ENCODE results near the gene CCL8. TPM values are rescaled to one million over a fixed set of nuclear protein-coding genes. Genes with fewer than 3 reads are reported as not detected.

The CCL8 gene
- total and polyA plus RNA-seq, 7 donors, result 0.03 to 0.42 (median 0.09) TPM; not detected in 4

- ATAC-seq (no peak), DNase-seq (no peak)
- Histone ChIP-seq H3K4me3 (no peak overlapping the region), H3K9me3 (no peaks in the 10 kb centered on the region), H3K36me3 (ENCODE audit: insufficient read depth in 1 of 2, low read depth in 1 of 2) (no peaks in the 10 kb centered on the region), H3K4me1 (no peaks in the 10 kb centered on the region), H3K27me3 (ENCODE audit: insufficient read depth in 3 of 3, low read length in 2 of 3) (peaks cover 0 to 16% (median 0%) of the 10 kb centered on the region in 3 donors), H3K27ac (no peak overlapping the region)
- no peak for TF ChIP-seq CTCF (IDR thresholded peaks at IDR 0.05)
- 76 to 81% (median 81%) methylated on average over 9 of the region's 9 CpGs for WGBS, 3 donors
- intact Hi-C loops (cut with DNase I), result no loop called here
These were observed 48.4 kb downstream of the CCL8 start for GRCh38 chr17:34367486-34368195.

GRCh38 chr17:34368196-34368945 lies 49.1 kb downstream of the CCL8 start:
- no peaks in the 10 kb centered on the region for H3K9me3 ChIP-seq
- WGBS, 3 donors, result 62 to 65% (median 65%) methylated on average over 9 of the region's 9 CpGs
- H3K27me3 ChIP-seq (ENCODE audit: insufficient read depth in 3 of 3, low read length in 2 of 3), result peaks cover 0 to 10% (median 0%) of the 10 kb centered on the region in 3 donors
- no peak for TF ChIP-seq CTCF (IDR thresholded peaks at IDR 0.05)
- no peaks in the 10 kb centered on the region for H3K36me3 ChIP-seq (ENCODE audit: insufficient read depth in 1 of 2, low read depth in 1 of 2)
- no peaks in the 10 kb centered on the region for H3K4me1 ChIP-seq
- no peak for DNase-seq
- no peak overlapping the region for H3K4me3 ChIP-seq
- H3K27ac ChIP-seq, result no peak overlapping the region
- no peak for ATAC-seq
- intact Hi-C loops (cut with DNase I), result no loop called here

GRCh38 chr17:34368946-34369500 lies 49.8 kb downstream of the CCL8 start:
- no peak overlapping the region for H3K27ac ChIP-seq
- intact Hi-C loops (cut with DNase I), result no loop called here
- DNase-seq (no peak), ATAC-seq (no peak)
- H3K4me1 ChIP-seq, result no peaks in the 10 kb centered on the region
- 48 to 52% (median 49%) methylated on average over 4 of the region's 4 CpGs for whole genome bisulfite sequencing, 3 donors
- no peaks in the 10 kb centered on the region for H3K36me3 ChIP-seq (ENCODE audit: insufficient read depth in 1 of 2, low read depth in 1 of 2)
- peaks cover 0 to 5% (median 0%) of the 10 kb centered on the region in 3 donors for H3K27me3 ChIP-seq (ENCODE audit: insufficient read depth in 3 of 3, low read length in 2 of 3)
- TF ChIP-seq CTCF (IDR thresholded peaks at IDR 0.05), result no peak
- no peak overlapping the region for H3K4me3 ChIP-seq
- no peaks in the 10 kb centered on the region for H3K9me3 ChIP-seq

GRCh38 chr17:34369571-34369970 lies 50.3 kb downstream of the CCL8 start:
- Histone ChIP-seq H3K27me3 (ENCODE audit: insufficient read depth in 3 of 3, low read length in 2 of 3) (peaks cover 0 to 5% (median 0%) of the 10 kb centered on the region in 3 donors), H3K9me3 (no peaks in the 10 kb centered on the region), H3K36me3 (ENCODE audit: insufficient read depth in 1 of 2, low read depth in 1 of 2) (no peaks in the 10 kb centered on the region), H3K4me1 (no peaks in the 10 kb centered on the region), H3K27ac (no peak overlapping the region), H3K4me3 (no peak overlapping the region)
- ATAC-seq (no peak), DNase-seq (no peak)
- no peak for TF ChIP-seq CTCF (IDR thresholded peaks at IDR 0.05)
- 72 to 82% (median 75%) methylated on average over 3 of the region's 3 CpGs for whole genome bisulfite sequencing, 3 donors
- intact Hi-C loops (cut with DNase I), result no loop called here
